Uterus (tissue), 4 donors: ENCODE measurements around the gene LOX. TPM values are rescaled to one million over a fixed set of nuclear protein-coding genes. Genes with fewer than 3 reads are reported as not detected.

Experiments used
- DNase-seq, 2 donors: peaks; one replicate each; pipeline ENCODE4 v3.0.0-alpha.2; 2019 to 2020
- H3K27ac ChIP-seq, 2 donors: fragments of 200-600 bp; sonication (generic); 1 replicate in 1 of 2; 2 replicates in 1 of 2; pipeline ENCODE4 v1.5.1; 2016 to 2018
- H3K27me3 ChIP-seq, 2 donors: fragments of 200-600 bp; sonication (generic); one replicate each; pipeline ENCODE4 v1.5.1; 2018 to 2019; ENCODE audit warnings: control low read depth in 1 of 2
- H3K36me3 ChIP-seq, 2 donors: fragments of 200-600 bp; sonication (generic); one replicate each; pipeline ENCODE4 v1.5.1; 2019; ENCODE audit warnings: control low read depth in 1 of 2
- H3K4me1 ChIP-seq, 2 donors: fragments of 200-600 bp; sonication (generic); one replicate each; pipeline ENCODE4 v1.5.1; 2018 to 2019; ENCODE audit warnings: control low read depth in 1 of 2
- H3K4me3 ChIP-seq, 2 donors: fragments of 200-600 bp; sonication (generic); 1 replicate in 1 of 2; 2 replicates in 1 of 2; pipeline ENCODE4 v1.5.1; 2018 to 2019; ENCODE audit warnings: mild to moderate bottlenecking in 1 of 2
- H3K9me3 ChIP-seq, 2 donors: fragments of 200-600 bp; sonication (generic); one replicate each; pipeline ENCODE4 v1.5.1; 2019; ENCODE audit warnings: control low read depth in 1 of 2
- CTCF ChIP-seq, 4 experiments: fragments of 200-600 bp in 2 of 4; fragments of 450-650 bp in 2 of 4; sonication (generic) in 2 of 4; IDR thresholded peaks; one replicate each; pipeline ENCODE4 v1.5.1; 2016 to 2019; ENCODE audit warnings: antibody characterized with exemption in 4 of 4, mild to moderate bottlenecking in 2 of 4, moderate library complexity in 1 of 4
- POLR2A ChIP-seq, 2 donors: fragments of 450-650 bp; IDR thresholded peaks; one replicate each; pipeline ENCODE4 v1.6.1; 2016; ENCODE audit warnings: antibody characterized with exemption in 2 of 2, mild to moderate bottlenecking in 1 of 2, moderate library complexity in 1 of 2
- intact Hi-C: fragments of 100-400 bp; cut with DNase I; formaldehyde crosslinking; loops from one replicate; pipeline ENCODE4 v1.15.1; 2023; ENCODE audit warnings: low total_unique reads
- total RNA-seq, 4 donors: library from RNA; depleted of rRNA in 3 of 4; stranded (reverse); fragments of >200 nt in 3 of 4; gene quantifications; one replicate each; pipeline versions ENCODE4 v1.1.0 to v1.2.4, GENCODE V29; 2014 to 2023
- donor health status: DM: yes; HTN: yes; CAD: no.

Gene LOX
- total RNA-seq, 4 donors from 2014 or later, result 5.6 to 78.3 (median 22.5) TPM

- Histone ChIP-seq H3K27me3 (no peaks in the 10 kb centered on the region), H3K9me3 (no peaks in the 10 kb centered on the region), H3K27ac (no peak overlapping the region)
Measured at GRCh38 chr5:122121479-122122465, 43.7 kb upstream of the LOX start.

GRCh38 chr5:122120957-122121356 is 42.9 kb upstream of the LOX start:
- Histone ChIP-seq H3K27ac (no peak overlapping the region), H3K27me3 (no peaks in the 10 kb centered on the region), H3K36me3 (no peaks in the 10 kb centered on the region), H3K4me1 (no peaks in the 10 kb centered on the region), H3K4me3 (no peak overlapping the region), H3K9me3 (no peaks in the 10 kb centered on the region)
- TF ChIP-seq POLR2A (IDR thresholded peaks at IDR 0.05) (no peak), CTCF (IDR thresholded peaks at IDR 0.05) (no peak)
- intact Hi-C loops, result no loop called here
- no peak for DNase-seq

More at GRCh38 chr5:122121479-122122465, 43.7 kb upstream of the LOX start:
- TF ChIP-seq POLR2A (IDR thresholded peaks at IDR 0.05) (no peak), CTCF (IDR thresholded peaks at IDR 0.05) (no peak)
- DNase-seq, result no peak
- H3K36me3 ChIP-seq, result no peaks in the 10 kb centered on the region
- H3K4me3 ChIP-seq, result no peak overlapping the region
- no peaks in the 10 kb centered on the region for H3K4me1 ChIP-seq
- intact Hi-C loops, result no loop called here

- Histone ChIP-seq H3K9me3 (no peaks in the 10 kb centered on the region), H3K27me3 (no peaks in the 10 kb centered on the region), H3K4me1 (no peaks in the 10 kb centered on the region), H3K36me3 (no peaks in the 10 kb centered on the region), H3K4me3 (no peak overlapping the region), H3K27ac (no peak overlapping the region)
- intact Hi-C loops, result no loop called here
- DNase-seq, result no peak
- TF ChIP-seq CTCF (IDR thresholded peaks at IDR 0.05), result no peak
- no peak for TF ChIP-seq POLR2A (IDR thresholded peaks at IDR 0.05)
Measured at GRCh38 chr5:122120493-122120892, 42.4 kb upstream of the LOX start.

- no peaks in the 10 kb centered on the region for H3K4me1 ChIP-seq
- TF ChIP-seq CTCF (IDR thresholded peaks at IDR 0.05) (no peak), POLR2A (IDR thresholded peaks at IDR 0.05) (no peak)
- H3K36me3 ChIP-seq, result no peaks in the 10 kb centered on the region
- no peaks in the 10 kb centered on the region for H3K9me3 ChIP-seq
- DNase-seq, result no peak
- intact Hi-C loops, result no loop called here
- no peaks in the 10 kb centered on the region for H3K27me3 ChIP-seq
- no peak overlapping the region for H3K27ac ChIP-seq
- H3K4me3 ChIP-seq, result no peak overlapping the region
Measured at GRCh38 chr5:122119205-122119604, 41.1 kb upstream of the LOX start.

- Histone ChIP-seq H3K27me3 (no peaks in the 10 kb centered on the region), H3K4me1 (no peaks in the 10 kb centered on the region), H3K9me3 (no peaks in the 10 kb centered on the region), H3K4me3 (no peak overlapping the region), H3K36me3 (no peaks in the 10 kb centered on the region), H3K27ac (no peak overlapping the region)
- intact Hi-C loops, result no loop called here
- no peak for TF ChIP-seq POLR2A (IDR thresholded peaks at IDR 0.05)
- TF ChIP-seq CTCF (IDR thresholded peaks at IDR 0.05), result no peak
- DNase-seq, result no peak
Measured at GRCh38 chr5:122118356-122118948, 40.4 kb upstream of the LOX start.
